H1 (cell line): ENCODE data around the gene SLC26A11. TPM values are rescaled to one million over a fixed set of nuclear protein-coding genes. Genes with fewer than 3 reads are reported as not detected.

Experiments
- CTCF ChIA-PET: fragments of 300-600 bp; sonication (Branson Sonifier 250); formaldehyde crosslinking; loops from one replicate; lab custom pipeline; 2021; ENCODE audit not compliant: partially characterized antibody; lab: Charles Lee
- POLR2A ChIA-PET: fragments of 300-600 bp; sonication (Branson Sonifier 250); formaldehyde crosslinking; loops from one replicate; lab custom pipeline; 2021; ENCODE audit warnings: inconsistent platforms; ENCODE audit not compliant: partially characterized antibody; lab: Charles Lee
- DNase-seq, 2 experiments: peaks; one replicate each; pipeline versions ENCODE4 v3.0.0 to v3.0.0-alpha.2; 2010 to 2022; ENCODE audit warnings: low spot score in 2 of 2, low read depth in 1 of 2, mixed read lengths in 1 of 2
- FAIRE-seq: peaks from 2 replicates; lab custom pipeline; 2011; peaks lifted over from hg19 to GRCh38; lab: Jason Lieb, UNC
- H2AFZ ChIP-seq: 2 replicates; pipeline ENCODE4 v1.8.1; 2012; ENCODE audit warnings: low read length, inconsistent platforms
- H2AK5ac ChIP-seq: 2 replicates; pipeline ENCODE4 v1.6.1; 2013; ENCODE audit warnings: low read depth, low read length
- H2BK120ac ChIP-seq: replicated peaks from 2 replicates; pipeline ENCODE3; 2013; ENCODE audit warnings: low read depth, low read length, inconsistent platforms
- H2BK12ac ChIP-seq: 2 replicates; pipeline ENCODE4 v1.6.1; 2013; ENCODE audit warnings: low read depth, low read length
- H2BK15ac ChIP-seq: 2 replicates; pipeline ENCODE4 v1.6.1; 2013; ENCODE audit warnings: low read length
- H2BK20ac ChIP-seq: 2 replicates; pipeline ENCODE4 v1.6.1; 2013; ENCODE audit warnings: low read length
- H2BK5ac ChIP-seq: 2 replicates; pipeline ENCODE4 v1.6.1; 2013; ENCODE audit warnings: low read depth, low read length
- H3K14ac ChIP-seq: 2 replicates; pipeline ENCODE4 v1.6.1; 2013; ENCODE audit warnings: inconsistent platforms; ENCODE audit not compliant: insufficient read length
- H3K18ac ChIP-seq: 2 replicates; pipeline ENCODE4 v1.6.1; 2013; ENCODE audit warnings: low read length; ENCODE audit errors: extremely low read depth
- H3K23ac ChIP-seq: 2 replicates; pipeline ENCODE4 v1.6.1; 2013; ENCODE audit warnings: inconsistent platforms; ENCODE audit not compliant: insufficient read length
- H3K23me2 ChIP-seq: 2 replicates; pipeline ENCODE4 v1.6.1; 2013; ENCODE audit warnings: low read depth, low read length
- H3K27ac ChIP-seq: 2 replicates; pipeline ENCODE4 v1.6.1; 2011; ENCODE audit warnings: low read depth, low read length, inconsistent platforms
- H3K27me3 ChIP-seq, 4 experiments: replicated peaks in 1 of 4; 1 replicate in 1 of 4; 2 replicates in 3 of 4; pipeline versions ENCODE4 v1.6.1 to v1.8.1; 2011 to 2013; ENCODE audit warnings: low read length in 3 of 4, mild to moderate bottlenecking in 3 of 4, inconsistent platforms in 2 of 4, mixed read lengths in 2 of 4, moderate library complexity in 1 of 4; ENCODE audit not compliant: control insufficient read depth in 3 of 4, insufficient read depth in 3 of 4; ENCODE audit errors: extremely low read depth in 1 of 4
- H3K36me3 ChIP-seq, 4 experiments: 2 replicates each; pipeline versions ENCODE4 v1.6.1 to v1.8.1; 2011 to 2013; ENCODE audit warnings: mild to moderate bottlenecking in 4 of 4, low read length in 3 of 4, moderate library complexity in 2 of 4, control low read depth in 1 of 4, inconsistent platforms in 1 of 4; ENCODE audit not compliant: insufficient read depth in 4 of 4, control insufficient read depth in 2 of 4
- H3K4ac ChIP-seq: replicated peaks from 2 replicates; pipeline ENCODE3; 2013; ENCODE audit warnings: low read length, low read depth, mixed read lengths, inconsistent platforms; ENCODE audit not compliant: insufficient read length
- H3K4me1 ChIP-seq, 4 experiments: replicated peaks in 1 of 4; 1 replicate in 1 of 4; 2 replicates in 3 of 4; pipeline versions ENCODE4 v1.6.1 to v1.8.1; 2011 to 2013; ENCODE audit warnings: low read length in 3 of 4, inconsistent platforms in 2 of 4, mixed read lengths in 1 of 4; ENCODE audit not compliant: insufficient read depth in 4 of 4, control insufficient read depth in 3 of 4
- H3K4me2 ChIP-seq, 2 experiments: 2 replicates each; pipeline versions ENCODE4 v1.6.1 to v1.8.1; 2011 to 2013; ENCODE audit warnings: low read depth in 2 of 2, low read length in 2 of 2, control low read depth in 1 of 2, inconsistent platforms in 1 of 2, mild to moderate bottlenecking in 1 of 2; ENCODE audit not compliant: insufficient read depth in 1 of 2
- H3K4me3 ChIP-seq, 4 experiments: fragments of 200-600, 300-600 bp in 1 of 4; sonication (generic), shearing (Covaris generic), sonication (Bioruptor Twin) in 1 of 4; 2 replicates each; pipeline versions ENCODE4 v1.5.1 to v1.8.1; 2011 to 2016; ENCODE audit warnings: low read length in 4 of 4, low read depth in 3 of 4, control low read depth in 2 of 4, inconsistent platforms in 2 of 4, mild to moderate bottlenecking in 2 of 4, mixed read lengths in 1 of 4, moderate library complexity in 1 of 4; ENCODE audit not compliant: insufficient read depth in 2 of 4; ENCODE audit errors: extremely low read depth in 1 of 4
- H3K56ac ChIP-seq: replicated peaks from 2 replicates; pipeline ENCODE3; 2013; ENCODE audit warnings: low read depth, mild to moderate bottlenecking, mixed read lengths, low read length, inconsistent platforms; ENCODE audit not compliant: insufficient read length
- H3K79me1 ChIP-seq: 2 replicates; pipeline ENCODE4 v1.6.1; 2013; ENCODE audit warnings: low read depth, low read length, control low read depth
- H3K79me2 ChIP-seq, 2 experiments: 2 replicates each; pipeline versions ENCODE4 v1.6.1 to v1.8.1; 2012 to 2013; ENCODE audit warnings: low read length in 2 of 2, mild to moderate bottlenecking in 2 of 2, inconsistent platforms in 1 of 2; ENCODE audit not compliant: insufficient read depth in 2 of 2, control insufficient read depth in 1 of 2
- H3K9ac ChIP-seq, 4 experiments: replicated peaks in 1 of 4; 1 replicate in 1 of 4; 2 replicates in 3 of 4; pipeline versions ENCODE4 v1.6.1 to v1.8.1; 2011 to 2013; ENCODE audit warnings: low read depth in 3 of 4, low read length in 3 of 4, control low read depth in 2 of 4, mild to moderate bottlenecking in 2 of 4, moderate library complexity in 2 of 4, inconsistent platforms in 1 of 4; ENCODE audit errors: extremely low read depth in 1 of 4
- H3K9me3 ChIP-seq, 2 experiments: 2 replicates each; pipeline versions ENCODE4 v1.6.1 to v1.8.1; 2012 to 2013; ENCODE audit warnings: mild to moderate bottlenecking in 2 of 2, moderate library complexity in 2 of 2, control low read depth in 1 of 2, inconsistent platforms in 1 of 2, low read depth in 1 of 2, low read length in 1 of 2, mixed read lengths in 1 of 2; ENCODE audit not compliant: insufficient read depth in 2 of 2
- H4K20me1 ChIP-seq, 2 experiments: replicated peaks in 1 of 2; 2 replicates each; pipeline versions ENCODE3 to v1.8.1; 2011 to 2013; ENCODE audit warnings: inconsistent platforms in 2 of 2, low read length in 2 of 2, mild to moderate bottlenecking in 1 of 2; ENCODE audit not compliant: insufficient read depth in 2 of 2, control insufficient read depth in 1 of 2
- H4K5ac ChIP-seq: 2 replicates; pipeline ENCODE4 v1.6.1; 2013; ENCODE audit warnings: low read length, low read depth, mixed read lengths, inconsistent platforms; ENCODE audit not compliant: insufficient read length
- H4K8ac ChIP-seq: 2 replicates; pipeline ENCODE4 v1.8.0; 2013; ENCODE audit warnings: mild to moderate bottlenecking, moderate library complexity, low read length, inconsistent platforms; ENCODE audit not compliant: insufficient read depth; ENCODE audit errors: extremely low read depth
- H4K91ac ChIP-seq: replicated peaks from 2 replicates; pipeline ENCODE3; 2013; ENCODE audit warnings: low read length, mixed read lengths, inconsistent platforms; ENCODE audit not compliant: insufficient read length
- CBX5 ChIP-seq: fragments of 300-800, 300-1000 bp; sonication (generic); IDR thresholded peaks from 2 replicates; pipeline ENCODE4 v1.7.1; 2016; ENCODE audit warnings: antibody characterized with exemption, low read length, low read depth
- FOSL1 ChIP-seq: IDR thresholded peaks from 2 replicates; pipeline ENCODE4 v1.6.1; 2011; ENCODE audit warnings: mild to moderate bottlenecking, low read depth, low read length, moderate library complexity; ENCODE audit not compliant: insufficient read depth
- GABPA ChIP-seq: IDR thresholded peaks from 2 replicates; pipeline ENCODE4 v1.6.1; 2011; ENCODE audit warnings: mild to moderate bottlenecking, low read length, moderate library complexity, borderline replicate concordance; ENCODE audit not compliant: insufficient read depth
- HDAC6 ChIP-seq: IDR thresholded peaks from one replicate; pipeline ENCODE4 v1.7.1; 2012; ENCODE audit warnings: low read depth, mild to moderate bottlenecking, inconsistent platforms, low read length, moderate library complexity
- MAX ChIP-seq: IDR thresholded peaks from 2 replicates; pipeline ENCODE4 v1.6.1; 2012; ENCODE audit warnings: inconsistent platforms
- NANOG ChIP-seq: IDR thresholded peaks from 2 replicates; pipeline ENCODE4 v1.6.1; 2011; ENCODE audit warnings: low read length, low read depth, mild to moderate bottlenecking, inconsistent platforms; ENCODE audit not compliant: insufficient read depth, poor library complexity, severe bottlenecking
- RAD21 ChIP-seq, 2 experiments: IDR thresholded peaks in 1 of 2; conservative IDR thresholded peaks in 1 of 2; 2 replicates each; pipeline ENCODE4 v1.6.1; 2011; ENCODE audit warnings: low read depth in 2 of 2, low read length in 2 of 2, improper control_type of control experiment in 1 of 2, inconsistent platforms in 1 of 2, mild to moderate bottlenecking in 1 of 2, moderate library complexity in 1 of 2
- SAP30 ChIP-seq: fragments of 300-600 bp; sonication (generic); IDR thresholded peaks from 2 replicates; pipeline ENCODE4 v1.7.1; 2012; ENCODE audit warnings: low read length, moderate library complexity, mild to moderate bottlenecking, inconsistent platforms; ENCODE audit not compliant: insufficient read depth, insufficient replicate concordance
- USF2 ChIP-seq: IDR thresholded peaks from 2 replicates; pipeline ENCODE4 v1.6.1; 2011; ENCODE audit warnings: low read length, improper control_type of control experiment
- ZNF274 ChIP-seq: IDR thresholded peaks from 2 replicates; pipeline ENCODE4 v1.7.0; 2012; ENCODE audit warnings: low read length, borderline replicate concordance; ENCODE audit errors: extremely low read depth
- WGBS, 2 experiments: shearing (Covaris generic) in 1 of 2; methylation state at CpG; one replicate each; pipeline versions ENCODE4 v1.1.6 to v1.1.7; 2013 to 2015; ENCODE audit warnings: low lambda C conversion rate in 2 of 2, mixed read lengths in 2 of 2, inconsistent platforms in 1 of 2, low coverage in 1 of 2, missing lambda C conversion rate in 1 of 2; ENCODE audit not compliant: insufficient replicate concordance in 2 of 2, insufficient coverage in 1 of 2, insufficient read length in 1 of 2; ENCODE audit errors: extremely low coverage in 1 of 2, missing lambda C conversion rate in 1 of 2; 5-methylcytosine and 5-hydroxymethylcytosine counted together
- polyA plus RNA-seq, 7 experiments: library from polyadenylated mRNA; depleted of rRNA in 3 of 7; stranded (reverse) in 5 of 7; unstranded in 2 of 7; fragments of >200 nt in 5 of 7; fragments of 200-250 nt in 2 of 7; gene quantifications; 1 replicate in 5 of 7; 2 replicates in 1 of 7; 4 replicates in 1 of 7; pipeline versions ENCODE4 v1.2.1 to v1.2.3, GENCODE V29; 2011 to 2013; ENCODE audit warnings: missing spikeins in 2 of 7, mixed read lengths in 2 of 7
- total RNA-seq: library from RNA; stranded (reverse); fragmentation: NEBNext Ultra II Directional; extraction: Animal tissue kit (Norgen Biotek cat#: 25700); gene quantifications from 2 replicates; pipeline ENCODE4 v1.2.1, GENCODE V29; 2021

SLC26A11 gene
- total and polyA plus RNA-seq, 2 of the 8 experiments (the other 6 are each of a cell fraction or from before 2014, with no cell fraction given) = 15.5 to 25.9 TPM

DNA sequence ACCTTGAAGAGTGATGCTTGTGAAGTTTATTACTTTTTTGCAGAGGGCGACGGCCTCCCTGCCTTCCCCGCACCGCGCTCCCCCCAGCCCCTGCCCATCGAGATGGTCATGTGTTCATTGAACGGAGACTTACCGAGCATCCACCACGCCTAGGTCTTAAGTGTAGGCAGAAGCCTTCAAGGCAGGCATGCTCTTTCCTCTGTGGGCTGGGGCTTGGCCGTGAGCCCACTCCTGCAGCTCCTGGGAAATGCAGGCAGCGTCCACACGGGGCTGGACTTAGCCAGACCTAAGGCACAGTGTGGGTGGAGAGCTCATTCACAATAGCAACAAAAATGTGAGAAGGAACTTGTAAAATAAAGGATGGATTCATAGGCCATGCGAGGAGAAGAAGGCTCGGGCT is 59.7 kb downstream of the SLC26A11 start:
- H4K20me1 ChIP-seq = peaks cover 0 to 16% of the 10 kb centered on the region in 2 experiments
- 93% methylated on average over 14 of the region's 14 CpGs; no CpG with 5 or more reads in 1 of the 2 experiments for WGBS, 2 experiments
- H2BK12ac ChIP-seq = no peak overlapping the region
- no peak overlapping the region for H3K4me3 ChIP-seq
- H4K8ac ChIP-seq = no peak overlapping the region
- no peak overlapping the region for H3K23ac ChIP-seq
- H3K4ac ChIP-seq = no peak overlapping the region
- H3K79me2 ChIP-seq = no peaks in the 10 kb centered on the region
- H2AFZ ChIP-seq = no peak overlapping the region
- FAIRE-seq = no peak
- H3K56ac ChIP-seq = no peak overlapping the region
- ChIA-PET CTCF (interaction anchor here (0.9 to 3.7 kb wide), 4 partner anchors 16 to 82 kb away, joined by 3 to 10 read pairs (median 3); no protein-coding TSS in a partner anchor), POLR2A (interaction anchor here (0.9 to 3.7 kb wide), 4 partner anchors 10 to 17 kb away, joined by 3 to 18 read pairs (median 4); no protein-coding TSS in a partner anchor)
- H2AK5ac ChIP-seq = no peak overlapping the region
- no peaks in the 10 kb centered on the region for H3K9me3 ChIP-seq
- H3K36me3 ChIP-seq = peaks cover 0 to 2% (median 0%) of the 10 kb centered on the region in 4 experiments; a peak in 2 of 8 replicates
- H3K79me1 ChIP-seq = peaks cover 10% of the 10 kb centered on the region; the same call in 1 of the 2 replicates
- H4K5ac ChIP-seq = no peak overlapping the region
- H2BK120ac ChIP-seq = no peak overlapping the region
- H3K27ac ChIP-seq = no peak overlapping the region
- no peak overlapping the region for H2BK15ac ChIP-seq
- H3K18ac ChIP-seq = no peak overlapping the region
- H2BK20ac ChIP-seq = no peak overlapping the region
- no peak overlapping the region for H3K9ac ChIP-seq
- no peak overlapping the region for H3K14ac ChIP-seq
- H2BK5ac ChIP-seq = no peak overlapping the region
- no peak overlapping the region for H3K4me2 ChIP-seq
- H3K4me1 ChIP-seq = peaks cover 0 to 6% (median 3%) of the 10 kb centered on the region in 4 experiments; a peak in 4 of 7 replicates
- peaks cover 10% of the 10 kb centered on the region; the same call in 1 of the 2 replicates for H3K23me2 ChIP-seq
- no peak overlapping the region for H4K91ac ChIP-seq
- DNase-seq = no peak
- no peaks in the 10 kb centered on the region for H3K27me3 ChIP-seq
- no peak for TF ChIP-seq SAP30
- no peak for TF ChIP-seq ZNF274
- no peak for TF ChIP-seq GABPA
- TF ChIP-seq HDAC6 = no peak
- no peak for TF ChIP-seq RAD21 (IDR thresholded peaks at IDR 0.05 in 1 of 2, conservative IDR thresholded peaks at IDR 0.05 in 1 of 2; ENCODE audit: low read depth in 2 of 2, low read length in 2 of 2)
- TF ChIP-seq CBX5 = no peak
- no peak for TF ChIP-seq MAX
- no peak for TF ChIP-seq NANOG
- TF ChIP-seq FOSL1 = no peak
- TF ChIP-seq USF2 = no peak
